ES-I3 (cell line): Measurements from ENCODE around the gene CABP4.

ENCODE experiments used
- H3K36me3 ChIP-seq: 2 replicates; pipeline ENCODE4 v1.6.1; 2013; ENCODE audit warnings: mild to moderate bottlenecking, low read length, control low read depth, moderate library complexity; ENCODE audit not compliant: insufficient read depth
- H3K4me1 ChIP-seq: 2 replicates; pipeline ENCODE4 v1.6.1; 2013; ENCODE audit warnings: mild to moderate bottlenecking, control low read depth, low read length; ENCODE audit not compliant: insufficient read depth
- H3K9ac ChIP-seq: 2 replicates; pipeline ENCODE4 v1.6.1; 2013; ENCODE audit warnings: low read depth, mild to moderate bottlenecking, low read length, moderate library complexity
- H3K9me3 ChIP-seq: 2 replicates; pipeline ENCODE4 v1.6.1; 2013; ENCODE audit warnings: mild to moderate bottlenecking, low read length, moderate library complexity; ENCODE audit not compliant: control insufficient read depth, insufficient read depth

The CABP4 gene

DNA sequence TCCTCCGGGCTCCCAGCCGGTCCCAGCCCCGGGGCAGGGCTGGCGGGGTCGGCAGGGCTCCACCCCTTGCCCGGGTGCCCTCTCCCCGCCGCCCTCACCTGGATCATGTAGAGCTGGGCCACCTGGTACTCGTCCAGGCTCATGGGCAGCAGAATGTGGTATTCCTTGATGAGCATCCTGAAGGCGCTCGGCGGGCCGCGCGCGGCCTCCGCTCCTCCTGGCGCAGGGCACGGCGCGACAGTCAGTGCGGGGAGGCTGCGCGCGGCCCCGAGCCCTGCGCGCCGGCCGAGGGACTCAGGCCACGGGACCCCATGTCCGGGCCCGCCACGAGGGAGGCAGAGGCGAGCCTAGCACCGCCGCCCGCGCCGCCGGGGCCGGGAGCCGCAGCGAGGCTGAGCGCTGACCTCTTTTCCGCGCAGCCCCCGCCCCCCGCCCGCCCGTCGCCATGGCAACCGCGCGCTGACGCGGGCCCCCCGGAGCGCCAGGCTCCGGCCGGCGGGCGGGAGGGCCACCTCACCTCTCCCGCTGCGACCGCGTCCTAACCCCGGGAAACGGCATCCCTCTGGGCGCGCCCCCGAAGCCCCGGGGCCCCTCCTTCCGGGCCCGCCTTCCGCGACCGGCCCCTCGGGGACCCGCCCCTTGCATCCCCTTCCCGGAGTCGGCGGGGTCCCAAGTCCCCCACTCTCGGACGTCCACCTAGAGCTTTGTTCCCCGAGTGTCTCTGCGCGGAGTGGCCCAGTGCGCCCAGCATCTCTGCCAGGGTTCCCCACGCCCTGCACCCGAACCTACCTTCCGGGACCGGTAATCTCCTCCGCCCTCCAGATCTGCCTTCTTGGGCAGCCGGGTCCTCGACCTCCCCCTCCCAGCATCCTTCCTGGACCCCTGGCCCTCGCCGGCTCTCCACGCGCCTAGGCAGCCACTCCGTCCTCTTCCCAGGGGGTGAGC, 49.1 kb downstream of the CABP4 start:
- Histone ChIP-seq H3K36me3 (no peaks in the 10 kb centered on the region), H3K9ac (peak overlapping the region; percentile 83), H3K4me1 (peaks cover 7% of the 10 kb centered on the region; the same call in 1 of the 2 replicates), H3K9me3 (no peaks in the 10 kb centered on the region)

DNA sequence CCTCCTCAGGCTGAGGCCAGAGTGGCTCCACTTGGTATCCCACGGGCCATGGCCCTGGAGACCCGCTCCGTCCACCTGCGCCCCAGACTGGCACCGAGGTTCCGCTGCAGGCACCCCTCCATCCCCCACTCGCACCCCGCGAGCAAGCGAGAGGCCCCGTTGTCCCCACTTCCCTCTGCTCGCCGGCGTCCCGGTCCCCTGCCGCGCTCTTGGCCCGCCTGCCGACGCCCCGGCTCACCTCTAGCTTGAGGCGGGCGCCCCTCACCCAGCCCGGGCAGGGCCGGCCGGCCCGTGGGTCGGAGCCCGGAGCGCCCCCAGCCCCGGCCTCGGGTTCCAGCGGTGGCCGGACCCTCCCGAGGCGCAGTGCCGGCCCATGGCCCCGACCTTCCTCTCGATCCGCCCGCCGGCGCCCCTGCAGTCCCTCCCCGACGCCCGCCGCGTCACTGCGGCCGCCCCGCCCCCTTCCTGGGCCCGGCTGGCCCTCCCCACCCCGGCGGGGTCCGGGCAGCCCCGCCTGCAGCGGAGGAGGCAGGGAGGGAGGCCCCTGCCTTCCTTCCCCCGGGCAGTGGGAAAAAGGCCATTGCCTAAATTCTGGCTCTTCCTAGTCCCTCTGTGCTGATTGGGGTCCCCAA, 49.9 kb downstream of the CABP4 start, which contains the start of gene PITPNM1:
TSS of gene PITPNM1 (minus strand) at position 414 of the 632 bp plus-strand sequence. CDS start 1,183 bp downstream, outside the sequence.
- Histone ChIP-seq H3K9ac (peak within 1 kb of the TSS; percentile 83), H3K9me3 (no peaks in the 10 kb centered on the region), H3K4me1 (peaks cover 7% of the 10 kb centered on the region; the same call in 1 of the 2 replicates), H3K36me3 (no peaks in the 10 kb centered on the region)

DNA sequence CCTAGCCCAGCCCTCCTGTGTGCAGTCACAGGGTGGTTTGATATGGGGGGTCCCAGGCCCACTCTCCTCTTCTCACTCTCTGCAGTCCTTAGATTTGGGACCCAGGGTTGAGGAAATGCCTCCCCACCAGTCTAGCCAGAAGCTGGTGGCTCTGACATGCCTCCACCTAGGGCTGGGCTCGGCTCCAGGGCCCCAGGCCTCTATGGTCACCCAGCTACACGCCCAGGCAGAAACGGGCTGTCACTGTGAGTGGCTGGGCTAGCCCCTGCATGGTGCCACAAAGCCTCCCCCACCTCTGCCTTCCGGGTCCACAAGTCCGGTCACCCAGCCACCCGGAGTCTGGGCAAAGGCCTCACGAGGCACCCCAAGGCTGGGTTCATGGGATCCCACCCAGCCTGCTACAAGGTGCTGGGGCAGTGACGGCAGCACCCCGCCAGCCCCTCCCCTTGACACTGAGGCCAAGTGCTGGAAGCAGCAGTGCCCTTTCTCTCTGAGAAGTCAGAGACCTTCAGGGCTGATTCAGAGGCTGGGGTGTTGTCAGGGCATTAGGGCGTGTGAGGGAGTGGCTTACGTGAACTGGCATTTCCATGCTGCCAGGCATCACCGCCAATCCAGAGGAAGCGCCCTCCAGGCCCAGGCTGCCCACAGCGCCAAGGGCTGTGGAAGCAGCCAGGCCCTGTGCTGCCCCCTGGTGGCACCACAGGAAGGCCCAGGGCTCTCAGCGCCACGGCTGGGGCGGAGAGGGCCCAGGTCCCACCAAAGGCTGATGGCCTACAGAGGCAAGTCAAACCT, 50.6 kb downstream of the CABP4 start:
- H3K4me1 ChIP-seq = peaks cover 7% of the 10 kb centered on the region; the same call in 1 of the 2 replicates
- peak overlapping the region; percentile 83; the same call in 1 of the 2 replicates for H3K9ac ChIP-seq
- H3K36me3 ChIP-seq = no peaks in the 10 kb centered on the region
- H3K9me3 ChIP-seq = no peaks in the 10 kb centered on the region

DNA sequence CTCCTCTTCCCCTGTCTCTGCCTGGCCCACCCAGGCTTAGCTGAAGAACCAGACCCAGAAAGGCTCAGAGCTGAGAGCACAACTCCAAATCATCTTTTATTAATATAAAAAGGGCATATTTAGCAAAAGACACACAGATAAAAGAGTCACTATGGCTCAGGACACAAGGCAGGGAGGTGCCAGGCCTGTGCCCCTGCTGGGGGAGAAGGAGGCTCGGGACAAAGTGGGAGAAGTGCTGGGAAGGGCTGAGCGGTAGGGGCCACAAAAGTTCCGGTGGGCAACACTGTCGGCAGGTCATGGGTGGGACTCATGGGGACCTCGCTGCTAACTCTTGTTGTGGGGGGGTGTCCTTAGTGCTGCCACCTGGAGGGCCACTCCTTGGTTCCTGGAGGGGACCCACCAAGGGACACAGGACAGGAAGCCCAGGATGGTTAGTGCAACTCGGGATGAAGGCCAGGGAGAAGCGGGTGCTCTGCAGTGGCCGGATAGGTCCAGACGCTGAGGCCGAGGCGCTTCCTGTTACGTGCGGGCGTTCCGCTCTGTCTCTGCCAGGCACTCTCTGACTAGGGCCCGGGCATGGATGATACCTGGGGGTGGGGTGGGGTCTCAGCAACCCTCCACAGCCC, 51.4 kb downstream of the CABP4 start:
- Histone ChIP-seq H3K4me1 (peaks cover 7% of the 10 kb centered on the region; the same call in 1 of the 2 replicates), H3K9ac (no peak overlapping the region), H3K9me3 (no peaks in the 10 kb centered on the region), H3K36me3 (no peaks in the 10 kb centered on the region)

DNA sequence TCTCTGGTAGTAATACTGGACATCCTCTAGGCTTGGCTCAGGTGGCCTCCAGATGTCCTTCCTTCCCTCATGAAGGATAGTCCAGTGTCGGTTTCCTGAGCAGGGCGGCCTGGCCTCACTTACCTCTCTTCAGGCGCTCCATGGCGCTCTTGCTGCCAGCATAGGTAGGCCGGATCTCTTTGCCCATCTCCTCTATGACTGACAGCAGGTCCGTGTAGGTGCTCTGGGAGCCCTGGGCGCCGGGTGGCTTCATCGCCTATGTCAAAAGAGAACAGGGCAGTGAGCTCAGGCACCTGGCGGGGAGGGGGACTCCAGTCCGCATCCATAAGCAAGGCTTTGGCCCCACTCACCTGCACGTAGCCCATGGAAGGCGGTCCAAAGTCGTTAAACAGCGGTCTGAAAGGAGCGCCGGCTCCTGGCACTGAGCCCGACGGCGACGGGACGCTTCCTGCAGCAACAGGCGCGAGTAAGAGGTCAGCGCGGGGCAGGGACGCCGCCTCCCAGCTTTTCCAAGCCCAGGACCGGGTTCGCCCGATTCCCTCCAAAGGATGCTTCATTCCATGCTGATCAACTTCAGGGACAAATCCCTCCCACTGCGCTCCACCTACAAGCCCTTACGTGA, 52.2 kb downstream of the CABP4 start:
- H3K4me1 ChIP-seq = peaks cover 7% of the 10 kb centered on the region; the same call in 1 of the 2 replicates
- no peaks in the 10 kb centered on the region for H3K36me3 ChIP-seq
- peak overlapping the region; percentile 94 for H3K9ac ChIP-seq
- no peaks in the 10 kb centered on the region for H3K9me3 ChIP-seq

DNA sequence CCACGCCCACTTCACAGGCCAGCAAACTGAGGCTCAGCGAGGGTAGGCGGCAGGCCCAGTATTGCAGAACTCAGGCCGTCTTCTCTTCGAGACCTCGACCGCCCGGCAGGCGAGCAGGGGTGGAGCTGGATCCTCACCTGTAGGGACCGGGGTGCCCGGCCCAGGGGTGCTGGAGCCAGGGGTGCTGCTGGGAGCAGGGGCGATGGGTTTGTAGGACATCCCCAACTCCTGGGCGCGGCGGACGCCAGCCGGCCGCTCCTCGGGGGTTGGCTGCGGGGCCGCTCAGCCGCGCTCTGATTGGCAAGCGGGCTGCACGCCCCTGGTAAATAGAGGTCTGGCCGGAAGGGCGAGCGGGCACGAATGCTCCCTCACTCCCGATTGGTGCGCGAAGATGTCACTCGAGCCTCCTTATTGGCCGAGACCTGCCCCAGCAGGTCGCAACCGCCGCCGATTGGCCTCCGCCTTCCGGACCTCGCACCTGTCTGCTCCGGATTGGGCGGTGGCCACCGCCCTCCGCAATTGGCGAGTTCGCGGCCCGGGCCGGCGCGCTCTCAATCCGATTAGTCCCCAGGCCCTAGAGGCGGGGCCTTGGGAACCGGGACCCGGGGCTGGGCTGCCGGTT, 52.8 kb downstream of the CABP4 start, which contains the start of gene CDK2AP2:
TSS of gene CDK2AP2 (minus strand) at position 299 of the 622 bp plus-strand sequence. CDS start at position 219, 80 bp downstream.
- Histone ChIP-seq H3K9ac (peak within 1 kb of the TSS; percentile 94), H3K4me1 (peaks cover 7% of the 10 kb centered on the region; the same call in 1 of the 2 replicates), H3K36me3 (no peaks in the 10 kb centered on the region), H3K9me3 (no peaks in the 10 kb centered on the region)

DNA sequence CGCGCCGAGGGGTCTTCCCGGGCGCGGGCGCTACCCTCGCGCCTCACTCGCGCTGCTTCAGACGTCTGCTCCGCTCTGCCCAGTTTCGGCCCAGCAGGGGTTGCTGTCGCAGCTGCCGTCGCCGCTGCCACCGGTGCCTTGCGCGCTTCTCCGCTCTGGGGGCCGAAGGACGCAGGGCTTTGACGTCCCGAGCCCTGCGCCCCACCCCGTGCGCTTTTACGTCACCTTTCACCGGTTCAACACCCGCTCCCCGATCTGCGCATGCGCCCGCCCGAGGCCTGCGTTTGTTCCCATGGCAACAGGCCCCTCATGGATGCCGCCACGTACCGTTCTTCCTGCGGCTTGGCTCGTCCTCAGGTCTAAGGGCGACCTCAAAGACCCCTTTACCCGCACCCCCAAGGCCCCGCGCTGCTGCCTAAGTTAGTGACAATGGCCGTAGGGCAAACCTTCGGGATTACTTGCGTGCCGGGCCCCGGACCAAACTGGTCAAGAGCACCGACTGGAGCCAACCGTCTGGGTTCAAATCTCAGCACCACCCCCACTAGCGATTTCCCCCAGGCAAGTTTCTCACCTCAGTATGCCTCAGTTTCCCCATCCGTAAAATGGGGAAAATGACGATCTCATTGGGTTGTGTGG, 53.5 kb downstream of the CABP4 start:
- Histone ChIP-seq H3K9me3 (no peaks in the 10 kb centered on the region), H3K9ac (peak overlapping the region; percentile 94), H3K36me3 (no peaks in the 10 kb centered on the region), H3K4me1 (peaks cover 7% of the 10 kb centered on the region; the same call in 1 of the 2 replicates)

DNA sequence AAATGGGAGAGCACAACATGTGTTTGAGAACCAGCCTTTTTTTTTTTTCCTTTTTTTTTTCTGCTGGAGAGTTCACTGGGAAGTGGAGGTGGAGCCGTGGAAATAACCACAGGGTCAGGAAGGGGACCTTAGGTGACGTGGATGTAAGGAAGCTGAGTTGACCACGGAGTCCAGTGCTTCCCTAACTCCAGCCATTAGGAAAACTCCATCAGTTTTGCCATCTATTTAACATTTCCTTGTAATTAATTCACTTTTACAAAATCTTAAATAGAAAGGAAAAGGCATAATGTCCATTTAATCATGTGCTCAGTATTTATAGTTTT, 54.8 kb downstream of the CABP4 start:
- Histone ChIP-seq H3K4me1 (peaks cover 7% of the 10 kb centered on the region; the same call in 1 of the 2 replicates), H3K36me3 (no peaks in the 10 kb centered on the region), H3K9ac (no peak overlapping the region), H3K9me3 (no peaks in the 10 kb centered on the region)
